Embryonic facial prominence (tissue), 1 donor: Measurements from ENCODE around the gene MSI2.

Experiments
- DNase-seq: peaks from one replicate; pipeline ENCODE4 v3.0.0-alpha.2; 2016; ENCODE audit errors: extremely low spot score

The MSI2 gene

GRCh38 chr17:57713140-57713539, 456.8 kb downstream of the MSI2 start:
- DNase-seq, result no peak

DNA sequence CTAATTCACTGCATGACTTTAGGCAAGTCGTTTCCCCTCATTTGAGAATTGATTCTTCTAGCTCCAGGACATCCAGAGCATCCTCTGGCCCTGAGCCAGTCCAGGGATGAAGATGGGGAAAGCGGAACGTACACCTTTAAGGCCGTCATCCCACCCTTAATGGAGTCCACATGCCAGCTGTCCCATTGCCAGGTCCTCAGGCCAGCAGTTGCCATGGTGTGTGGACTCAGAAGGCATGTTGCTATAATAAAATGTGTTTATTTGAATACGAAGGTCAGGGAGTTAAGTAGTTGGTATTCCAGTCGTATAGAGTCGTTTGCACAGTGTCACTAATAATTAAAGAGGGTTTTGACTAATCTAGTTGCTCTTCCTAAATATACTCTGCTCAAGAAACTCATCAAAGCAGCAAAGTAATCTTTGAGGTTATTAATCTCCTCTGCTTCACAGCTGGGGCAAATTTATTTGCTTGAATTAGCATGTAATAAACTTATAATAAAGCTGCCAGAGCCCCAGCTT, 458.4 kb downstream of the MSI2 start:
- no peak for DNase-seq

DNA sequence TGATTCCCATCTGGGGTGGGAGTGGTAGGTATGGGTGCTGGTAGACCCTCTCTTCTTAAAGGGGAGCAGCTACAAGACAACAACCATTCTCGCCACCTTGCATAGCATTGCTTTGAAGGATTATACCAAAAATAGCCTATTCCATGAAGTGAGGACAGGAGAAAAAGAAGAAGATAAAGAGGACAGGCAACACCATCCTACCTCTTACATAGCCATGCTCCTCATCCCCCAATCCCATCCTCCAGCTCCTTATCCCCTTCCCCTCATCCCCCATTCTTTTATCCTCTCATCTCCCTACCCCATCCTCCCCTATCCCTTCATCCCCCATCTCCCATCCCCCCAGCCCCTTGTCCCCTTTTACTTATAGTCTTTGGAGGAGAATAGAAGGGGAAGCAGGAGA, 459.7 kb downstream of the MSI2 start:
- no peak for DNase-seq

DNA sequence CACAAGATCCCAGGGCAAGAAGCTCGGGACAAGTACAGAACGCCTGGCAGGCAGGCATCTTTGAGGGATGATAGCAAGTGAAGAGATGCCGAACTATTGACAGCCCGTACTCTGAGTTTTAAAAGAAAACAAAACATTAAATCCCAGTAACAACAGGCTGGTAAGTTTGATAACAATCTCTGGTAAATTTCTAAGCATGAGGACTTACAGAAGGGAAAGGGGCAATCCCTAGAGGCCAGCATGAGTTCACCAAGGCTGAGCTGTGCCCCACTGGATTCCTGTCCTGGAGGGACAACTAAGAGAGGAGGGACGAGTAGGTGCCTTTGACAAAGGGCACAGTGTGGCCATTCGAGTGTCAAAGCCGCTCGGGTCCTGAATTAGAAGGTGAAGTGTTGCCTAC, 462.6 kb downstream of the MSI2 start:
- no peak for DNase-seq

DNA sequence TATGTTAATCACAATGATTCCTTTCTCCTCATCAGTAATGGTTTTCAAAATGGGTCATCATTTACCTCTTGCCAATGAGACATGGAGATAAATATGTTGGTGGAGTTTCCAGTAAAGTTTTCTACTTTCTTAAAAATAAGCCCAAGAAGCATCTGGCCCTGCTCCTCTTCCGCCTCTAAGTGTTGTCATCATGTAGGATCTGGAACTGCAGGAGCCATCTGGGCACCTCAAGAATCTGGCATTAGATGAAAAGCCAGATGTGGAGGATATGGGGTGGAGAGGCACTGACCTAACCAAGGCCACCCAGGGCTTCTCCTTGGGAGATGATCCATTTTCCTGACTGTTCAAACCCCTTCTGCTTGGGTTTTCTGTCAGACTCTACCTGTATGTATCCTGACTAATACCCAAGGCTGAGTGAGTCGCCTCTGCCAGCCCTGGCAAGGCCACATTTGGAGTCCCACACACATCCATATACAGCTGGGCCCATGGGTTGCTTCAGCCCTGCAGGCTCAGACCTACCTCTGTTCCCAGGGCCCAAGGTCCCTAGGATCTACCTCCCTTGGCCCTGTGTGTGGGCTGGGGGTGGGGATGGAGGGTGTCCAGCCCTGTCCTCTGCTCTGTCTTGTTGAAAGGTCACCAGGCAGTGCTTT, 464.2 kb downstream of the MSI2 start:
- DNase-seq, result no peak

DNA sequence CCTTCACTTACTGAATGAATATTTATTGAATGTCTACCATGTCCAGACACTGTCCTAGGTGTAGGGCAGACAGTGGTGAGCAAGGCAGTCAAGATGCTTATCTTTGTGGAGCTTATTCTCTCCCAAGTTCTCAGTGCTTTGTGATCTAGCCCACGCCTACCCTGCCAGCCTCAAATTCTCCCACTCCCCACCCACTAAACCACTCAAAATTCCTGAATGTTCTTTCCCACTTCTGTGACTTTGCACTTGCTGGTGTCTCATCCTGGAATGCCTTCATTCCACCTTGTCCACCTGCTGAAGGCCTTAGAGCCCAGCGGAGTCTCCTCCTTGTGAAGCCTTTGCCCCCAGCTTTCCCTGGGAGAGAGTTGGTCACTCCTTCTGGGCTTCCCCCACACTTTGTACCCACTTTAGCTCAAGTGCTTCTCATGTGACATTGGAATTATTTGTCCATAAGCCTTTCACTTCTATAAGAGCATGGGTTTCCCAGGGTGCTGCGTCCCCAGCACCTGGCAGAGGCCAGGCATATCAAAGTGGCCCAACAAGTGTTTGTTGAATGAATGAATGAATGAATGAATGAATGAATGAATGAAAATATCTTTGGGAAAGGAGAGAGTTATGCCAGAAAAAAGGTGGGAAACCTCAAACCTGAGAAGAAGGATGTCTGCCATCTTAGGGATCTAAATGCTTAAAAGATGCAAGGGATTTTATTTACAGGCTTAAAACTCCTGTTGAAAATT, 465.8 kb downstream of the MSI2 start:
- no peak for DNase-seq

DNA sequence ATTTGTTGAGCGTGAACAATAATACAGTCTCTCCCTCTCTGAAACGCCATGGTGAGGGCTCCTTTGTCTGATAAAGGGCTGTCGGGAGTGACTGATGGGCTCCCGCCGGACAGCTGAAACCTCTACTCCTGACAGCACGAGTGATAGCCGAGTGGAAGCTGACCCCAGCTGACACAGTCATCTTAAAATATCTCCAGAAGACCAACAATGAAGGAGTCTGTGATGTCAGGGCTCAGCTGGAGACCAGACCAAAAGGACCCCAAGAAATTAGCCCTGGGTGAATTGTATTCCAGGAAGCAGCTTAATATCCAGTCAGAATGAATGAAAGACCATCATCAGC, 466.4 kb downstream of the MSI2 start:
- no peak for DNase-seq

DNA sequence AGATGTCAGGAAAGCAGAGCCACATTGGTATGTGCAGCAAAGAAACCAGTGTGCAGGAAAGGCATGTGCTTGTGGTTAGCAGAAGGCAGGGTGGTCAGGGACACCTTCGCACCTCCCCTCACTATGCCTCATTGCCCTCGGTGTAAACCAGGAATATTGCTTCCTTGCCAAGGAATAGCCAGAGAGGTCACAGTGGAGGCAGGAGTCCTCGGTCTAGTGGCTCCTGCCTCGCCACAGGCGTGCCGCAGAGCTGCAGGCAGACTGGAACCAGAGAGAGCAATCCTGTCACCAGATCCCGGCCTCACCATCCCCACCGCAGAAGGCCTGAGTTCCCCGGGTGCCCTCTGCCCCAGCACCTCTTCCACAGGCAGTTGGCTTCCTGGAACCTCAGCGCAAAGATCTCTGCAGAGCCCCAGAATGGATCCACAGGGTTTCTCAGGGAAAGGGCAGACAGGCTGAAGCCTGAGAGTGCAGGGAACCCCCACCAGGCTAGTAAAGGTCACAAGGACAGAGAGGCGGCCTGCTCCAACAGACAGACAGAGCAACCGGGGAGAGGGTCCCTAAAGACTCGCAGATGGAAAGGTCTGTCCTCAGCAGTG, 467.2 kb downstream of the MSI2 start:
- no peak for DNase-seq

DNA sequence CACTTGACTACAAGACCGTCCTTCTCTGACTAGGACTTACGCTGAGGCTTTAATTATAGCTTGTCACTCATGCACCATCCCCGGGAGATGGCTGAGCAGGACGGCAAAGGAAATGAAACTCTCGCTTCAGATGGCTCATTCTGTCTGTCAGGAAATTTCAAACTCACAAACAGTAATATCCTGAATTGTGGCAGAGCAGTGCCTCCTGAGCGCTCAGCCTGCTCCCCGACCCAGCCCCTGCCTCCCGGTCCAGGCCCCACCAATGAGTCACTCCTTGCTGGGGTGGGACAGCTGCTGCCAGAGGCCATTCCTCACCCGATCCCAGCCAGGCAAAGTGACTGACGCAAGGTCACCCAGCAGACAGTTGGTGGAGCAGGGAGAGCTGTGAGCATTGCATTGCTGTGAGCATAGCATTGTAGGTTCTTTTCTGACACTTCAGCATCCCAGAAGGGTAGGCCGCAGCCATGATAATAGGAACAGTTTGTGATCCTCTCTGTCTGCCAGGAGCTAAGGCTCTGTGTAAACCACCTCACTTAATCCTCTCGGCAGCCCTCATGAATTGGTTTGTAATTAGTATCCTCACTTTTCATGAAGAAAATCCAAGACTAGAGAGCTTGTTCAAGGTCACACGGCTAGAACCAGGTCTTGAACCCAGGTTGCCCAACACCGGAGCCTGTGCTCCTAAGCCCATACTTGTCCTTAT, 467.9 kb downstream of the MSI2 start:
- DNase-seq, result no peak

GRCh38 chr17:57724729-57725125, 468.4 kb downstream of the MSI2 start:
- no peak for DNase-seq

DNA sequence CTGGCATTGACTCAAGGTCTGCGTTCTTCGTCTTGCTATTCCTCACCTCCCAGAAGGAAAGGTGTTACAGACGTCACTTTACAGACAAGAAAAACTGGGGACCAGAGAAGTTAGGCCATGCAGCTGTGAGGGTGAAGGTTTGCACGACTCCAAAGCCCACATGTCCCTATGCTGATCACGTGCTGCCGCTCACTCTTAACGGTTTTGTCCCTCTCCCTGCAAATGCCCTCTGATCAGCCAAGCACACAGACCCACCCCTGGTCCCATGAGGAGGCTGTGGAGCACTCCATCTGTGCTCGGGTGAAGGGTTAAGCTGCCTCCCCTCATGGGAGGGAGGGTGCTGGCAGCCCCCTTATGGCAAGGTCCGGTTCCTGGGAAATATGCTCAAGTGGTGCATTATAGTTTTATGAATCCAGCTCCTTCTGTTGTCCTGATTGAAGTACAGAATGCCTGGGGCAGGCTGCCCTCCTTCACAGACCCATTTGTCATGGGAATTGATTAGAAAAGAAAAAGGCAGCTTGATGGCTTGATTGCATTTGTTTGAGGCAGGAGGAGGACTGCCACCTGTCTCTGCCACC, 470.0 kb downstream of the MSI2 start:
- DNase-seq, result no peak

DNA sequence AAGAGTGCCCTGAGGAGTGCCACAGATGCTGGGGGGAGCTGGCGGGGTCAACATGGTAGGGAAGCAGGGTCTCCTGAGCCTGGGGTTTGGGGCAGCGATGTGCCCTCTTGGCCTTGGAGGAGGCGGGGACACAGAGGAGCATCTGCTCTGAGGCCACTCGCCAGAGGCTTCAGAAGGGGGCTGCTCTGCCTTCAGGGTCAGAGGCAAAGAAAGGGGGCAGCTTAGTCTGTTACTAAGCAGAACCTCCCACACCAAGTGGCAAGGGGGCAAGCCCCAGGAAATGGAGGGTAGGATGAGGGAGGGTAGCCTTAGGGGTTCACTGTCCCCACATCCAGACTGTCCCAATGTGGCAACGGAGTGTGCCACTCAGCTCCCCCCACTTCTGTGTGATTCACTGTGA, 470.5 kb downstream of the MSI2 start:
- no peak for DNase-seq

DNA sequence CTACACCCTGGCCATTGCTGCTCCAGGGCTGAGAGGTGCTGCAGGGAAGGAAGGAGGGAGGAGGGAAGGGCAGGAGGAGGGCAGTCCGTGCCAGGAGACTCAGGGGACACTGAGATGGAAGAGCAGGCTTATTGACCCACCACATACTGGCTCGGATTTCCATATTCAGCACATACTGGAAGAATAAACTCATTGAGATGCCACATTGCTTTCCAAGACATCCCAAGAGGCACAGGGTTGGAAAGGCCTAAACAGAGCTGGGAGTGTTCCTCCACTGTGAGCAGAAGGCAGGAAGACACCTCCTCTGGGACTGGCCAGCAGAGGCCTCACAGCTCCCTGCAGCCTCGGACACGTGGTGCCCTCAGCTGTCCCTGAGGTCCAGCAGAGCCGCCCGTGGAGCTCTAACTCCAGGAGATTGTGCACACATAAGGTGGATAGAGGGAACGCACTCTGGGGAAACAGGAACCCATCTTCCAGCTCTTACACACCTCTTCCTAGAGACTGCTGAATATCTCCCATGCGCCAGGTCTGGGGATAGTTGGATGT, 471.4 kb downstream of the MSI2 start:
- no peak for DNase-seq

GRCh38 chr17:57730026-57730701, 473.8 kb downstream of the MSI2 start:
- DNase-seq, result no peak

DNA sequence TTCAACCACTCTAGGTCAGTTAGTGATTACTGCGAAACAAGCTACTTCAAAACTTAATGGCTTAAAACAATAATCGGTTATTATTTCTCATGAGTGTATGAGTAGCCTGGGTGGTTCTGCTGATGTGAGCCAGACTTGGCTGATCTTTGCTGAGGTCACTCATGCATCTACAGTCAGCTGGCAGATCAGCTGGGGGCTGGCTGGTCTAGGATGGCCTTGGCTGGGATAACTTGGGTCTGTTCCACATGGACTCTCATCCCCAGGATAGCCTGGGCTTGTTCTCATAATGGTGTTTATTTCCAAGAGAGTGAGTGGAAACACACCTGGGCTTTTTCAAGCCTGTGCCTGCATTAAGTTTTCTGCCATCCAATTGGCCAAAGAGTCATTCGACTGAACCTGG, 475.7 kb downstream of the MSI2 start:
- no peak for DNase-seq

DNA sequence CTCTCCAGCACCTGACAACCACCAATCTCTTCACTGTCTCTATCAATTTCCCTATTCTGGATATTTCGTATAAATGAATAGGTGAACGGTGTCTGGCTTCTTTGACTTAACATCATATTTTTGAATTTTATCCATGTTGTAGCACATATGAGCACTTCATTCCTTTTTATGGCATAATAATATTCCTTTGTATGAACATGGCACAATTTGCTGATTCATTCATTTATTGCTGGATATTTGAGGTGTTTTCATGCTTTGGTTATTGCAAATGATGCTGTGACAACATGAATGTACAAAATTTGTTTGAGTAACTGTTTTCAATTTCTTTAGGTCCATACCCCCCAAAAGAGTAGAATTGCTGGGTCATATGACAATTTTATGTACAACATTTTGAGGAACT, 476.8 kb downstream of the MSI2 start:
- DNase-seq, result no peak
